GM19397 (cell line): ENCODE data around the gene SLC7A1.

Source experiments
- ATAC-seq: cut with Tn5 transposase; IDR thresholded peaks from one replicate; pipeline ENCODE4 v1.9.1; 2021; ENCODE audit warnings: mild to moderate bottlenecking, moderate library complexity; ENCODE audit not compliant: unreplicated experiment

Gene SLC7A1

GRCh38 chr13:29511980-29512379 is 83.5 kb downstream of the SLC7A1 start:
- no peak for ATAC-seq

DNA sequence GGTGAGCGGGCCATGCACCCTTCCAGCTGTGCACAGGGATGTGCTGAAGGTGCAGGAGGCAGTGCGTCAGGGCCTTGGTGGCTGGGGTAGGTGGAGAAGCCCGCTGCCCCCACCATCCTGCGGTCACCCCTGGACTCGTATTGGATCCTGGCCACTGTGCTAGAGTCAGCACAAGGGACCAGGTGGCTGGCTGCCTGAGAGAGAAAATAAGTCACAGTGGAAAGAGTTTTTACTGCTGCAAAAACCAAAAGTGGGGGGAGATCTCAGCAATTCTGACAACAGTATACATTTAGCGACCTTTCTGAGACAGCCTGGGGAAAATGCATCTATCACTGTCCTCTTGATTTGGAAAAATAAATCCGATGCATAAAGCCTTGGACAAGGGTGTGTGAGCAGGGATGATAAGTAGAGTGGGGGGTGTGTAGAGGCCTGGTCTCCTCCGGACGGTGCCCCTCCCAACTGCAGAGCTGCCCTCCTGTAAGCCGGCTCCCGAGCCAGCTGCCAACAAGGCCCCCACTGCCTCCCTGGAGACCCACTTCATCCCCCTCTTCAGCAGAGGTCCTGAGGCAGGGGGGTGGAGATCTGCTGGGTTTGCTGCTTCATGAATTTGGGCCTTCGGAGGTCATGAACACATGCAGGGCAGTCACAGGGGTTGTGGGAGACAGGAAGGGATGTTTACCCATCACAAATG is 84.2 kb downstream of the SLC7A1 start:
- no peak for ATAC-seq

GRCh38 chr13:29510651-29511084 is 84.8 kb downstream of the SLC7A1 start:
- no peak for ATAC-seq

- no peak for ATAC-seq
These were observed 85.4 kb downstream of the SLC7A1 start for GRCh38 chr13:29509999-29510589.

DNA sequence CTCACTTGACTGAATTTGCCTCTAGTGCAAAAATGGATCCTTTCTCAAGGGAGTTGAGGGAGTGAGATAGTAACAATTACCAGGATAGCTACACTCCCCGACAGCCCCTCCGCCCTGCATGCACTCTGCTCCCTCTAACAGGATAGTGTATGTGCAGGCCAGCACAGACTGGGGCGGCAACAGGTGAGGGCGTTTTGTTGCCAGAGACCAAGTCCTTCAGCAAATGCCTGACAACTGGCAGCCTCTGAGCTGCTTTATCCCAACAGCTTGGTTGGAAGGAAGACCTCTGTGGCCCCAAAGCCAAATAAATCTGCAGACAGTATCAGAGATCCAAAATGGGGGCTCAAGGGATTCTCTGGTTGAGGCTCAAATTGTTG is 86.6 kb downstream of the SLC7A1 start:
- ATAC-seq: no peak

- no peak for ATAC-seq
These were observed 87.2 kb downstream of the SLC7A1 start for GRCh38 chr13:29508130-29508875.

- no peak for ATAC-seq
These were observed 88.1 kb downstream of the SLC7A1 start for GRCh38 chr13:29507356-29507755.

GRCh38 chr13:29505950-29506349 is 89.5 kb downstream of the SLC7A1 start:
- no peak for ATAC-seq

- no peak for ATAC-seq
These were observed 90.0 kb downstream of the SLC7A1 start for GRCh38 chr13:29505511-29505910.

GRCh38 chr13:29504691-29505090 is 90.8 kb downstream of the SLC7A1 start:
- ATAC-seq: no peak

GRCh38 chr13:29503041-29503837 is 92.2 kb downstream of the SLC7A1 start:
- ATAC-seq: no peak

- no peak for ATAC-seq
These were observed 93.0 kb downstream of the SLC7A1 start for GRCh38 chr13:29502391-29503008.

- ATAC-seq: no peak
These were observed 93.8 kb downstream of the SLC7A1 start for GRCh38 chr13:29501674-29502073.

DNA sequence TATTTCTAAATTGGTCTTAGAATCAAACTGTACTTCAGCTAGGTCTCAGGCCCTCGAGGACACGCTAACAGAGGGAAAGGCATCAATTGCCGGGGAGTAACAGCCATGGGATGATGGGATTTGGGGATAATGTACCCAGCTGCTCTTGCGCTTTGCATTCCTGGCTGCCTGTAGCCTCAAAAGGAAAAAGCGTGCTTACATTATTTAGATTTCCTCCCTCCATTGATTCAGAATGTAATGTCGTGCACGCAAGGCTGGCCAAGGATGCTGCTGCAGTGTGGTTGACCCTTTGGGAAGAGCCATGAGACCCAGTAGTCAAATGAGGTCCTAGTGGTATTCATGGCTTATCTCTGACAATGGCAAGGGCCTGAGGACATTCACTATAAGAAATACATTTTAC is 95.1 kb downstream of the SLC7A1 start:
- ATAC-seq: no peak

GRCh38 chr13:29499506-29500165 is 95.9 kb downstream of the SLC7A1 start:
- ATAC-seq: no peak

GRCh38 chr13:29498426-29499040 is 97.0 kb downstream of the SLC7A1 start:
- ATAC-seq: no peak

GRCh38 chr13:29497137-29497654 is 98.3 kb downstream of the SLC7A1 start:
- no peak for ATAC-seq

DNA sequence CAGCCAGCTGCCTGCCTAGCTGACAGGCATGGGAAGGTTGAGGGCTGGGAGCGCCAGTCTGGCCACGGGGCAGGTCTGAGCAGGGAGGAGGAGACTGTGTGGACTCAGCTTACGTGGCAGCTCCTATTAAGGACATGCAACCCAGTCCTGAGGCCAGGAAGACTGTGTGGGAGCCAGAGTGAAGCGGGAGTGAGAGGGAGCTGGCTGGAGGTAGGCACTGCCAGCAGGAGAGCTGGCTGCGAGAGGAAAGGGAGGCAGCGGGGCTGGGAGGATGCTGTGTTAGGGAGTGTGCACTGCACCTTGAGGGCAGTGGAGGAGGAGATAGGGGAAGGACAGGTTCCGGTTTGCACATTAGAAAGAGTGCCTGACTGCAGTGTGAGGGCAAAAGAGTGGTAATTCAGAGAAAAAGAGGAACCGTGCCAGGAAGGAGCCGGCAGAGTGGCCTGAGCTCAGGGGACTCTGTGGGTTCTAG is 99.2 kb downstream of the SLC7A1 start:
- no peak for ATAC-seq

DNA sequence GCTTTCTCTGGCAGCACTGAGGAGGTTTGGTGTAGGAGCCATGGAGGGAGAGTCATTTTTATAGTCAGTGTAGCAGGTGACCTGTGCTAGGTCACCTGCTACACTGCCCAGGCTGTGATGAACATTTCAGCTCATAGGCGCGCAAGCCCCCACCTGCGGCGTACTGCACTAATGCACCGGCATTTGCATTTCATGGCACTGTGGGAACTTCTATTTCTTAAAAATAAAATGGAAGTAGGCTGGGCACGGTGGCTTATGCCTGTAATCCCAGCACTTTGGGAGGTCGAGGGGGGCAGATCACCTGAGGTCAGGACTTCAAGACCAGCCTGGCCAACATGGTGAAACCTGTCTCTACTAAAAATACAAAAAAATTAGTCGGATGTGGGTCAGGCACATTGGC is 101.0 kb downstream of the SLC7A1 start:
- no peak for ATAC-seq

DNA sequence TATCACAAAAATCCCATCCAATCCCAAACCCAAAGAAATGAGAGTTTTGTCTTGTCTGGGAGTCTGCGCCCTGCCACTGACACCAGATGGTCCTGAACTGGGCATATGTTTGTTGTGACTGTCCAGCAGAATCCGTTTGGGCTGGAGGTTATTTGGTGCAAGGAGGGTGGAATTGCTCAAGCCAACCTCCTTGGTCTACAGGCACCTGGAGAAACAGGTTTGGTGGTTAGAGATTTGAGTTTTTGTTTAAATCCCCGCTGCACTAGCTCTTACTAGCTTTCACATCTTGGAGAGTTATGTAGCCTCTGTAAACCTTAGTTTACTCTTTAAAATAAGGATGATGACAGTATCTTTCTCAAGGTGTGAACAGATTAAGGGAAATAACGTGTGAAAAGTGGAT is 101.7 kb downstream of the SLC7A1 start:
- no peak for ATAC-seq
